ENCODE measurements around the gene TMEM175.

DNA sequence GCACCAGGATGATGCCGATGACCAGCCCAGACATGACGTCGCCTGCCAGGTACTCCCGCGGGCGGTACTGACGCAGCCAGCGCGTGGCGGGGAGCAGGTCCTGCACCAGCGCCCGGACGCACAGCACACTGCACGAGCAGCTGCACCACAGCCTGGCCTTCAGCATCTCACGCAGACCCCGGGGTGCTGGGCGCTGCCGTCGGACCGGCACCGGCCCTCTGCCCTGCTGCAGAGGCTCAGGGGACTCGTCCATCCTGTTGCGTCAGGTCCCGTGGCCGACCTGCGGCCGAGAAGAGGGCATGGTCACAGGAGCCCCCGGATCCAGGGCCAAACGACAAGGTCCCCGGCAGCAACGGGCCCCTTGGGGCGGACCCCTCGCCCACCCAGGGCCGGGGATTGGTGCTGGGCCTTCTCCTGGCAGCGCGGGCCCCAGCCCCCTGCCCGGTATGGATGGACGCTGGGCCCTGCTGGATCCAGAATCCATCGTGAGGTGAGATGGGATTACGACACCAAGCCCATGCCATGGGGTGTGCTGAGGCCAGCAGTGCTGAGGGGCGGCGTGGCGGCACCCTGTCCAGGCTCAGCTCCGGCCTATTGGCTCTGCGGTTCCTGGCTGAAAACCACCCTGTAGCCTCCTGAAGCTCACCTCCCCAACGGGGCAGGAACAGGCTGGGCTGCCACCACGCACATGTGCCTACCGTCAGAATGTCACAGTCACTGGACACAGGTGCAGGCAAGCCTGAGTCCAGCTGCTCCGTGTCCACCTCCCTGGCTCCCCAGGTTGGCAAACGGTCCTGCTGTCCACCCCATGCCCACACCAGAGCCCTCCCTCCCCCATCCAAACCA is 59.4 kb downstream of the TMEM175 start:
- TF ChIP-seq POLR2A (IDR thresholded peaks at IDR 0.05; ENCODE audit: low read length) (no peak), GATA1 (IDR thresholded peaks at IDR 0.05; ENCODE audit: low read depth, low read length) (no peak)
